SIG-M5 treated with dmso at 0.1 percent for 504 hours (cell line): ENCODE data around the gene FRZB.

Experiments
- DNase-seq: peaks from one replicate; lab custom pipeline; 2025; ENCODE audit not compliant: unreplicated experiment; lab: John Stamatoyannopoulos, UW

The FRZB gene

DNA sequence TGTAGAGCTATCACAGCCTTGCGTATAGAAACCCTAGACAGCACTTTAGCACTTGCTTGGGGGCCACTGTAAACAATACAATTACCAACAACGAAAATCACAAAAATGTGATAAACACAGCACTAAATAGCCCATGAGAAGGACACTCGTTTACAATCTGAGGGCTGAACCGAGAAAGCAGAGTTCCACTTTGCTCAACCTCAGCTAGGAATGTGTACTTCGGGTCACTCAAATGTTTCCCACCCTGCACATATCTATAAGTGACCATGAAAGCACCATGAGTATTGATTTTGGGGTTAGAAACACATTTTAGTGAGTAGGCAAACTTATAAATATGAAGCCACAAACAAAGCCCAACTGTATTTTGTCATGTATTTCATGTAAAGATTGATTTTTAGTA lies 62.3 kb downstream of the FRZB start:
- no peak for DNase-seq

DNA sequence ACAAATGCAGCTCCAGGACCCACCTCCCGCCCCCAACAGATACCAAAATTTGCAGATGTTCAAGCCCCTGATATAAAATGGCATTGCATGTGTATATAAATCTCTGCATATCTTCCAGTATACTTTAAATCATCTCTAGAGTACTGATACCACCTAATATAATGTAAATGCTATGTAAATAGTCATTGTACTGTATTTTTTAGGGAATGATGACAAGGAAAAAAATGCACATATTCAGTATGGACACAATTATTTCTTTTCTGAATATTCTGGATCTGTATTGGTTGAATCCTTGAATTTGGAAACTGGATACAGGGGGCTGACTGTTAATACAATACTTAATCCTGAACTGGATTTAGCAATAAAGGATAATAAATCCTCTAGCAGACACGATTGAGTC lies 67.7 kb downstream of the FRZB start:
- DNase-seq = no peak

DNA sequence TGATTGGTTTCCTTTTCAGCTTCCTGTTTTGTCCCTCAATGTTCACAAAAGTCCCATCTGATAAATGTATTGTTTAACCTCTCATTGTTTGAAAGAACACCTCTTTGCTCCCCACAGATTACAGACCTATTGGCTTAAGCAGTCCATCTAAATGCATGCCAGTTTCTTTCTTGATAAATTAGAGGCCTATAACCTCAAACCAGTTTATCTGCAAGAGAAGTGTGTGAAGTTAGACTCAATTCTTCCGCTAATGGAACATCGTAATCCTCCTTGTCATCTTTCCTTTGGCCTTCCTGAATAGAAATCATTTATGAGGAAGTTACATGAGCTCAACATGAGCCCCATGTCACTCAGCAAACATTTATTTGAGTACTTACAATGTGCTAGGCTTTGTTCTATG lies 74.0 kb downstream of the FRZB start:
- no peak for DNase-seq

DNA sequence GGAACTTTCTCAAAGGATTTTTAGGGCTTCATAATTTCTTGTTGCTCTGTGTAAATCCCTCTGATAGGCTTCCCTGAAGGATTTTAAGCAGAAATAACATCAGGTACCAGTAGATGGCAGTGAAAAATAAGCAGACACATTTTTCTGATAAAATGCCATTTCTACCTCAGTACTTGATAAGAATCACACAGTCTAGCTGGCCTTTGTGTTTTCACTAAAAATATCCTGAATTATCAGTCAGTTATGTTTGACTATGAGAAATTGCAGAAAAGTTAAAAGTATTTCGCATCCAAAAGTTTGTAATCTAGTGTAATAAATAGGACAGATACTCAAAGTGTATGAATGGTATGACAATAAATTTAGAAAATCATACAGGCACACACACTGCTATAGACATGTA lies 81.7 kb downstream of the FRZB start:
- peak; percentile 36 for DNase-seq

DNA sequence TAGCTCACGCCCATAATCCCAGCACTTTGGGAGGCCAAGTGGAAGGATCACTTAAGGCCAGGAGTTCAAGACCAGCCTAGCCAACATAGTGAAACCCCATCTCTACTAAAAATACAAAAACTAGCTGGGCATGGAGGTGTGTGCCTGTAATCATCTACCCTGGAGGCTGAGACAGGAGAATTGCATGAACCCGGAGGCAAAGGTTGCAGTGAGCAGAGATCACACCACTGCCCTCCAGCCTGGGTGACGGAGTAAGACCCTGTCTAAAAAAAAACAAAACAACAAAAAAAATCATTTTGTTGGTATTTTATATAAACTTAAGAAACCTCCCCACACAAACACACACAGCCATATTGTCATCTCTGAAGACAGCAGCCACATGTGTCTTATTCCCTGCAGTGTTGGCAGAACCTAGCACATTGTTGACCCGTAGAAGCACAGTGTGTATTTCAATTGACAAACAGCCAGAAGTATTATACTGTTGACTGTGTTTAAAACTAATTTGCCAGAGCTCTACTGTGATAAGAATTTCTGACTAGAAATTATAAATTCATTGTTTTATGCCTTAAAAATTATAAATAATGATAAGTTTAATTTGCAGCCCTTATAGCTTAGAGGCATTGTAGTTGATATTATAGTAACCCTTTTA lies 82.3 kb downstream of the FRZB start:
- no peak for DNase-seq
